ENCODE results near the gene C1QL2.

Gene C1QL2

GRCh38 chr2:119136093-119136492 is 22.5 kb downstream of the C1QL2 start:
- no peak for DNase-seq

- no peak for DNase-seq
These were observed 23.8 kb downstream of the C1QL2 start for GRCh38 chr2:119134775-119135174.

GRCh38 chr2:119126650-119127049 is 31.9 kb downstream of the C1QL2 start:
- no peak for DNase-seq

GRCh38 chr2:119123389-119123788 is 35.2 kb downstream of the C1QL2 start:
- DNase-seq = no peak

GRCh38 chr2:119122663-119123062 is 35.9 kb downstream of the C1QL2 start:
- no peak for DNase-seq

GRCh38 chr2:119119999-119120756 is 38.4 kb downstream of the C1QL2 start:
- DNase-seq = no peak

- DNase-seq = no peak
These were observed 39.3 kb downstream of the C1QL2 start for GRCh38 chr2:119119076-119119785.

- DNase-seq = no peak
These were observed 40.4 kb downstream of the C1QL2 start for GRCh38 chr2:119117891-119118882.

GRCh38 chr2:119117408-119117807 is 41.1 kb downstream of the C1QL2 start:
- DNase-seq = no peak

- DNase-seq = no peak
These were observed 41.9 kb downstream of the C1QL2 start for GRCh38 chr2:119116411-119117295.

- DNase-seq = no peak
These were observed 44.3 kb downstream of the C1QL2 start for GRCh38 chr2:119114266-119114665.

- no peak for DNase-seq
These were observed 45.1 kb downstream of the C1QL2 start for GRCh38 chr2:119113489-119113770.

GRCh38 chr2:119112770-119113488 is 45.6 kb downstream of the C1QL2 start:
- no peak for DNase-seq

- DNase-seq = no peak
These were observed 46.3 kb downstream of the C1QL2 start for GRCh38 chr2:119112230-119112629.

GRCh38 chr2:119111115-119111975 is 47.2 kb downstream of the C1QL2 start:
- no peak for DNase-seq

- DNase-seq = no peak
These were observed 48.7 kb downstream of the C1QL2 start for GRCh38 chr2:119109866-119110265.

- DNase-seq = no peak
These were observed 50.4 kb downstream of the C1QL2 start for GRCh38 chr2:119108186-119108585.

GRCh38 chr2:119106301-119106897 is 52.2 kb downstream of the C1QL2 start:
- DNase-seq = no peak

Measured in GOT3 (cell line).